HG02588 (cell line): ENCODE results near the gene NQO2.

ENCODE experiments used
- ATAC-seq: cut with Tn5 transposase; IDR thresholded peaks from one replicate; pipeline ENCODE4 v1.9.1; 2021; ENCODE audit warnings: mild to moderate bottlenecking, moderate library complexity; ENCODE audit not compliant: unreplicated experiment

Gene NQO2

DNA sequence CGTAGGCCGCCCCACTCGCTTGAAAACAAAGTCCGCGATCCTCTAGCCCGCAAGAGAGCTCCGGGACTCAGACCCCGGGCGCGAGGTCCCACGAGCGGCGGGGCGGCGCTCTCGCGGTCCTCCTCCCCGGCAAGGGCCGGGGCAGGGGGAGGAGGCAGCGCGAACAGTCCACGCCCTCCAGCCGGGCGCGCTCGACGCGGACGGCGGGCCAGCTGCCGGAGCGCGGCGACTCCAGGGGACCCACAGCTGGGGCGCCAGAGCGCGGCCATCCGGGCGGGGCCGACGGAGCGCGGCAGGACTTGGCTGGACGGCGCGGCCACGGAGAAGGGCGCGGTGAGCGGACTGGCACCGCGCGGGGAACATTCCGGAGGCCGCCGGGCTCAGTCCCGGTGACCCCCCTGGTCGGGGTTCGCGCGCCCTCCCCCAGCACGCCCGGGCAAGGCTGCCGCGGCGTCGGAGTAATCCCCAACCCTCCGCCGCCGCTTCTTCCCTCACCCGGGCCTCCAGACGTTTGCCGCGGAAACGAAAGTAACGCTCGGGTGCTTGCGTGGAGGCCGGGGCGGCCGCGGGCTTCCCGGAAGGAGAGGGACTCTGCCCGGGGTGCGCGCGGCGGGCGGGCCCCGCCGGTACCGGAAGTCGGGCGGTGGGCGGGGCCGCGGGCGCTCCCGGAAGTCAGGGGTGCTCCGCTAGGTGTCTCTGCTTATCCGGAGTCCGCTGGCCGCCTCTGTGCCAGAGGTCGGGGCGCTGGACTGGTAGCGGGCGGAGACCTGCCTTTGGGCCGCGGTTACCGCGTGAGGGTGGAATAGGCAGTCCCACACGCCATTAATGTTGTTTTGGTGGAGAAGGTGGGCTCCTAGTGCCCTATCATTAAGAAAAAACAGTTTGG is 68.9 kb downstream of the NQO2 start, which contains the start of gene RIPK1:
RIPK1 (plus strand) TSS at position 166 of the 886 bp plus-strand sequence. CDS start 8,330 bp downstream, outside the sequence.
- ATAC-seq: peak; percentile 83
